ENCODE data around the gene SULT6B1. TPM values are rescaled to one million over a fixed set of nuclear protein-coding genes. Genes with fewer than 3 reads are reported as not detected.
"Not testable (repeated sequence)": the region's sequence is repeated elsewhere in the genome, so short reads cannot be mapped to it uniquely, and the experiment has no call there.

The SULT6B1 gene
- total RNA-seq, 2 experiments from 2014 or later = not detected

DNA sequence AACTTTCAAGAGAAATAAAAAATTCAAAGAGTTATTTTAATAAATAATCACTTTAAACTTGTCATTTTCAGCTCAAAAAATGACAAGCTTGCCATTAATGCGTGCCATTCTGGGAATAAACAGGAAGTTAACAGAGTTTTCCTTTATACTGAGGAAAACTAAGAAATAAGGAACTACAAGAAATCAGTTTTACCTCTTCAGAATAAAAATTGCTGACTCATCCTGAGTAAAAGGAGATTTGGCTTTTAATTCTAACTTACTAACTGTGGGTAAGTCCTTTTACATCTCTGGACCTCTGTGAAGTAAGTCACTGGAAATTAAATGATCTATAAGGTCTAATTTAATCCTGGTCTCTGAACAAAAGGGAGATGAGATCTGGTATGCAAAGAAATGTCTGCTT is 26.8 kb upstream of the SULT6B1 start:
- no peak for ATAC-seq
- ChIA-PET POLR2A (no interaction called here), CTCF (interaction anchor here (0.6 kb wide), 1 partner anchor 33 kb away, joined by 3 read pairs; no protein-coding TSS in a partner anchor)
- Mint-ChIP-seq H3K4me3 (no peak overlapping the region), H3K4me1 (peaks cover 4% of the 10 kb centered on the region), H3K36me3 (ENCODE audit: low read depth) (peaks cover 67% of the 10 kb centered on the region), H3K27ac (peak overlapping the region; percentile 42), H3K9me3 (ENCODE audit: low read depth) (no peaks in the 10 kb centered on the region), H3K27me3 (no peaks in the 10 kb centered on the region)
- no peak for DNase-seq
- intact Hi-C loops (cut with DNase I, micrococcal nuclease) = no loop called here

DNA sequence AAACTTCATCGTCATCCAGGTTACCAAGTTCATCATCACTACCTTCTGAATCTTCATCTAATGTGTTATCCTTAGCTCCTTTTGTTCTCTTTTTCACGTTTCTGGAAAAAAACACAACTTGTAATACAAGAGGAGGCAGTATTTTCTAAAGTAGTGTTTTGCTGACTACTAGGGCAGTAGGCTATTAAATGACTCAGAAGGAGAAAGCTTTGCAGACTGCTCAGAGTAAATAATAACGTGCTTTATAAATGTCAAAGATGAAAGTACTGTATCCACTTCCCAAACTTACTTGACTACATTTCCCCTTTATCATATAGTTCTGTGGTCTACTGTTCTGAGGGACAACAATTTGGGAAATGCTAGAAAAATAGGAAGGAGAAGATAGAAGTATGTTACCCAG is 23.5 kb upstream of the SULT6B1 start:
- H3K27ac Mint-ChIP-seq = peak overlapping the region; percentile 10
- CTCF ChIA-PET = interaction anchor here (0.6 to 1.4 kb wide), 5 partner anchors 9 to 770 kb away, joined by 3 to 5 read pairs (median 3); no protein-coding TSS in a partner anchor
- DNase-seq (no peak), ATAC-seq (no peak)
- no peaks in the 10 kb centered on the region for H3K27me3 Mint-ChIP-seq
- intact Hi-C loops (cut with DNase I, micrococcal nuclease) = no loop called here
- H3K4me3 Mint-ChIP-seq = no peak overlapping the region
- peaks cover 81% of the 10 kb centered on the region for H3K36me3 Mint-ChIP-seq (ENCODE audit: low read depth)
- POLR2A ChIA-PET = no interaction called here
- peaks cover 12% of the 10 kb centered on the region for H3K4me1 Mint-ChIP-seq
- peaks cover 29% of the 10 kb centered on the region for H3K9me3 Mint-ChIP-seq (ENCODE audit: low read depth)

- ChIA-PET POLR2A (no interaction called here), CTCF (interaction anchor here (0.6 to 1.4 kb wide), 4 partner anchors 8 to 409 kb away, joined by 3 to 5 read pairs (median 3); no protein-coding TSS in a partner anchor)
- H3K36me3 Mint-ChIP-seq (ENCODE audit: low read depth) = peaks cover 83% of the 10 kb centered on the region
- no peak for DNase-seq
- H3K4me1 Mint-ChIP-seq = peaks cover 15% of the 10 kb centered on the region
- no peak for ATAC-seq
- H3K4me3 Mint-ChIP-seq = no peak overlapping the region
- no peak overlapping the region for H3K27ac Mint-ChIP-seq
- intact Hi-C loops (cut with DNase I, micrococcal nuclease) = no loop called here
- no peaks in the 10 kb centered on the region for H3K27me3 Mint-ChIP-seq
- peaks cover 33% of the 10 kb centered on the region for H3K9me3 Mint-ChIP-seq (ENCODE audit: low read depth)
Observed at GRCh38 chr2:37211212-37211611, 22.7 kb upstream of the SULT6B1 start.

DNA sequence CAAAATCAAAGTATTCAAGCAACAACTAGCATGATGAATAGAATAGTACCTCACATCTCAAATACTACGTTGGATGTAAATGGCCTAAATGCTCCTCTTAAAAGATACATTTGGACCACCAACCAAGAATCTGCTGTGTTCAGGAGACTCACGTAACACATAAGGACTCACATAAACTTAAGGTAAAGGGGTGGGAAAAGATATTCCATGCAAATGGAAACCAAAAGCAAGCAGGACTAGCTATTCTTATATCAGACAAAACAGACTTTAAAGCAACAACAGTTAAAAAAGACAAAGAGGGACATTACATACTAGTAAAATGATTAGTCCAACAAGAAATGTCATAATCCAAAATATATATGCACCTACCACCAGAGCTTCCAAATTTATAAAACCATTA is 18.3 kb upstream of the SULT6B1 start:
- intact Hi-C loops (cut with DNase I, micrococcal nuclease); CTCF ChIA-PET; POLR2A ChIA-PET; H3K4me3 Mint-ChIP-seq; H3K27me3 Mint-ChIP-seq; H3K27ac Mint-ChIP-seq; ATAC-seq; DNase-seq: not testable (repeated sequence)
- peaks cover 93% of the 10 kb centered on the region for H3K36me3 Mint-ChIP-seq (ENCODE audit: low read depth)
- H3K4me1 Mint-ChIP-seq = peaks cover 18% of the 10 kb centered on the region
- peaks cover 43% of the 10 kb centered on the region for H3K9me3 Mint-ChIP-seq (ENCODE audit: low read depth)

DNA sequence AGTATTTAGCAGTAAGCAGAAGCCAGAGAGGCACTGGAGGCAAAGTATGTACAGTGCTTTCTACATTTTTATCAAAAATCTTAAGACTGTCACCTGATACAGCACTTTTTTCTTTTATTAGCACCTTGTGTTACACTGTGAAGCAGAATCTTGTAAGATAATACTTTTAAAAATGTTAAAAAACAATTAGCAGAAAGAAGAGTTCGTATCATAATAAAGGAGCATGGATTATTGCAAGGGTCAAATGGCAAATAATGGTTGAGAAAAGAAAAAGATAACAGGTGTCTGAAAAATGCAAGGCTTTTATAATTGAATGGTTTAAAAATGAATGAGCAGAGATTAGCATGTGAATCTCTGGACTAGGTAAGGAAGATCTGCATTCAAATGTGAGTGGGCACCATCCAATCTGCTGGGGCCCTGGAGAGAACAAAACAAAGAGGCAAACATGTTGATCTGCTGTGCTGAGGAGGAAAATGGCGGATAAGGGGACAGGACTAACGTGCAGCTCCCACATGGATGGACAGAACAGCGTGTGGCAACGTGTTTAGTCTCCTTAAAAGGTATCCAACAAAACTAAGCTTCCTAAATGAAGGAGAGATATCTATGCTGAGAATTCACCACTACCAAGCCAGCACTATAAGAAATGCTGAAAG is 17.3 kb upstream of the SULT6B1 start:
- Mint-ChIP-seq H3K4me1 (peaks cover 25% of the 10 kb centered on the region), H3K4me3 (no peak overlapping the region), H3K9me3 (ENCODE audit: low read depth) (peaks cover 43% of the 10 kb centered on the region), H3K27me3 (no peaks in the 10 kb centered on the region), H3K27ac (no peak overlapping the region), H3K36me3 (ENCODE audit: low read depth) (peaks cover 89% of the 10 kb centered on the region)
- intact Hi-C loops (cut with DNase I, micrococcal nuclease) = no loop called here
- ATAC-seq (no peak), DNase-seq (no peak)
- ChIA-PET CTCF (no interaction called here), POLR2A (no interaction called here)

GRCh38 chr2:37205071-37205661 is 16.7 kb upstream of the SULT6B1 start:
- intact Hi-C loops (cut with DNase I, micrococcal nuclease); POLR2A ChIA-PET; H3K27me3 Mint-ChIP-seq; H3K4me3 Mint-ChIP-seq; DNase-seq; CTCF ChIA-PET; H3K27ac Mint-ChIP-seq; ATAC-seq: not testable (repeated sequence)
- peaks cover 87% of the 10 kb centered on the region for H3K36me3 Mint-ChIP-seq (ENCODE audit: low read depth)
- peaks cover 32% of the 10 kb centered on the region for H3K4me1 Mint-ChIP-seq
- peaks cover 43% of the 10 kb centered on the region for H3K9me3 Mint-ChIP-seq (ENCODE audit: low read depth)

- ChIA-PET CTCF (interaction anchor here (0.7 to 0.9 kb wide), 2 partner anchors 18 to 28 kb away, joined by 3 read pairs; partner anchors contain the start of genes CEBPZ and NDUFAF7), POLR2A (no interaction called here)
- Mint-ChIP-seq H3K27ac (no peak overlapping the region), H3K4me1 (peaks cover 41% of the 10 kb centered on the region), H3K36me3 (ENCODE audit: low read depth) (peaks cover 83% of the 10 kb centered on the region), H3K27me3 (no peaks in the 10 kb centered on the region), H3K9me3 (ENCODE audit: low read depth) (peaks cover 31% of the 10 kb centered on the region), H3K4me3 (no peak overlapping the region)
- intact Hi-C loops (cut with DNase I, micrococcal nuclease) = no loop called here
- DNase-seq (no peak), ATAC-seq (no peak)
Observed at GRCh38 chr2:37203708-37204107, 15.2 kb upstream of the SULT6B1 start.

GRCh38 chr2:37201766-37202165 is 13.3 kb upstream of the SULT6B1 start:
- no peaks in the 10 kb centered on the region for H3K27me3 Mint-ChIP-seq
- intact Hi-C loops (cut with DNase I, micrococcal nuclease) = no loop called here
- ChIA-PET POLR2A (no interaction called here), CTCF (interaction anchor here (1.0 to 1.7 kb wide), 2 partner anchors 10 to 676 kb away, joined by 3 to 5 read pairs; no protein-coding TSS in a partner anchor)
- peaks cover 13% of the 10 kb centered on the region for H3K9me3 Mint-ChIP-seq (ENCODE audit: low read depth)
- peak; percentile 40 for DNase-seq
- H3K4me1 Mint-ChIP-seq = peaks cover 41% of the 10 kb centered on the region
- H3K4me3 Mint-ChIP-seq = no peak overlapping the region
- ATAC-seq = peak; percentile 63
- H3K27ac Mint-ChIP-seq = peak overlapping the region; percentile 75
- H3K36me3 Mint-ChIP-seq (ENCODE audit: low read depth) = peaks cover 64% of the 10 kb centered on the region

DNA sequence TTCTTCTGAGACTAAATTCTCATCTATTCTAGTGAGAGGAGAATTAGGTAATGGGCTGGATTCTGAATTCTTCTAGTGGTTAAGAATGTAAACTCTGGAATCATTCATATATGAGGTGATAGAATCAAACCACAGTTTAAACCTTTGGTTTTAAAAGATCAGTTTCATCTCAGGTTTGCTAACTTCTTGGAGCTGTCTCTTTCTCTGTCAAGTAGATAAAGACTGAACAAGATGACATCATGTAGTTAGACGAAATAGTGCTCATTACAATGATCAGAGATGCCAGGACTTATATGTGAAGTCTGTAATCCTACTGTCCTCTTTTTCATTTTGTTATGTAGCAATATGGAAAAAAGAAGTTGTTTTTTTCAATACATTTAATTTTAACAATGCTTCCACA is 12.7 kb upstream of the SULT6B1 start:
- DNase-seq (no peak), ATAC-seq (peak; percentile 7)
- peaks cover 10% of the 10 kb centered on the region for H3K9me3 Mint-ChIP-seq (ENCODE audit: low read depth)
- peaks cover 41% of the 10 kb centered on the region for H3K4me1 Mint-ChIP-seq
- ChIA-PET POLR2A (no interaction called here), CTCF (interaction anchor here (0.6 to 1.7 kb wide), 3 partner anchors 10 to 676 kb away, joined by 3 to 5 read pairs (median 3); no protein-coding TSS in a partner anchor)
- peak overlapping the region; percentile 60 for H3K27ac Mint-ChIP-seq
- no peaks in the 10 kb centered on the region for H3K27me3 Mint-ChIP-seq
- intact Hi-C loops (cut with DNase I, micrococcal nuclease) = no loop called here
- H3K36me3 Mint-ChIP-seq (ENCODE audit: low read depth) = peaks cover 61% of the 10 kb centered on the region
- H3K4me3 Mint-ChIP-seq = no peak overlapping the region

DNA sequence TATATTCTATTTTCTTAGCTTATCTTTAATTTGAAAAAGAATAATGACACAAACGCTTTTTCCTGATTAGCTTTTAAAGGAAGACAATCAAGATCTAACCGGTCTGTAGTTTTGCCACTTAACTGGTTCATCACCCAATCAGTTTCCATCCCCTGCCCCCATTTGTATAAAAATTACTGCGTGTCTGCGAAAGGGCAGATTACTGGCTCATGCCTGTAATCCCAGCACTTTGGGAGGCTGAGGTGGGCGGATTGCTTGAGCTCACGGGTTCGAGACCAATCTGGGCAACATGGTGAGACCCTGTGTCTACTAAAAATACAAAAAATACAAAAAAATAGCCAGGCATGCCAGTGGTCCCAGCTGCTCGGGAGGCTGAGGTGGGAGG is 10.2 kb upstream of the SULT6B1 start:
- CTCF ChIA-PET = no interaction called here
- H3K36me3 Mint-ChIP-seq (ENCODE audit: low read depth) = peaks cover 38% of the 10 kb centered on the region
- H3K27me3 Mint-ChIP-seq = no peaks in the 10 kb centered on the region

DNA sequence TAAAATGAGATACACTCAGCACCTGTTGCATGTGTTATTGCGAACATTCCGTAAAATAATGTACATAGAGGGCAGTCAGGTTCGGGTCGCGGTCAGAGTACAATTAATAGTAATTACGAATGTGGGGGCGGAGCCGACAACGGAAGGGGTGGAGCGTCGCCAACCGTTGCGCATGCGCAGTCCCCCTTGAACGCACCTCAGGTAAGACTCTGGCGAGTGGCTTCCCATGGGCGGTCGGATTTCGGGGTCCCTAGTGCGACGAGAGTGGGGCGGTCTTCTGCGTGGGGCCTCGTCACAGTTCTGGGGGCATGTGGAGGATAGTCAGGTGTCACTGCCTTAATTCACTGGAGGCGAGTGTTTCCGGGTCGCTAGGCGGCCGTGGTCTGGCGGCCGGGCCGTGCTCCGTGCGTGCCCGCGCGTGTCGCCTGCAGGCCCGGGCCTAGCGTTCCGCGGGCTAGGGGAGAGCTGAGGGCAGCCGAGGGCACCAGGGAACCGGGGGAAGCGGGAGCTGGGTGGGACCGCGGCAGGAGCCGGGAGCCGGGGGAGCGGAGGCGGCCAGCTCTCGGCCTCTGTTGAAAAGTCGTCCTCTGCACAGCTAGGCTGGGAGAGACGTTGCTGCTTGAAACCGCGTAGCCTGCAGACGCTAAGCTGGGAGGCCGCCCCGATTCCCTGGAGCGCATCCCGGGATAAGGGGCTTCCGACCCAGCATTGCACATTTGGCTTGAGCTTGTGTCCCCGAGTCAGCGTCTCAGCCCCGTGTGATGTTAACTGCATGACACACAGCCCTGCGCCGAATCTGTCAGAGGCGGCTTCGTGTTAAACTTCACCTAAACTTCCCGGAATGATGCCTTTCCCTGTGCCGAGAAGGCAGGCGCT is 8.1 kb upstream of the SULT6B1 start, which contains the start of gene CEBPZOS:
Gene CEBPZOS (plus strand): TSS at position 177 of the 876 bp plus-strand sequence. CDS start 3,209 bp downstream, outside the sequence.
- ChIA-PET CTCF (interaction anchor here (0.6 to 1.9 kb wide), 5 partner anchors 18 to 104 kb away, joined by 3 to 5 read pairs (median 4); no protein-coding TSS in a partner anchor), POLR2A (interaction anchor here (0.8 kb wide), 1 partner anchor 181 kb away, joined by 3 read pairs; no protein-coding TSS in a partner anchor)
- Mint-ChIP-seq H3K4me3 (peak within 1 kb of the TSS; percentile 86), H3K4me1 (peaks cover 33% of the 10 kb centered on the region), H3K27me3 (no peaks in the 10 kb centered on the region), H3K36me3 (ENCODE audit: low read depth) (peaks cover 23% of the 10 kb centered on the region), H3K27ac (peak within 1 kb of the TSS; percentile 95), H3K9me3 (ENCODE audit: low read depth) (no peaks in the 10 kb centered on the region)
- DNase-seq (peak; percentile 93), ATAC-seq (peak; percentile 84)
- intact Hi-C loops (cut with DNase I, micrococcal nuclease) = loop anchor here (1.0 kb wide), 5 partner anchors 28 to 230 kb away; partner anchors contain the start of genes CEBPZ (in 2 of the 2), NDUFAF7 (in 2 of the 2), PRKD3 (in 1 of the 2) and STRN (in 1 of the 2)

More for the DNA sequence above, 10.2 kb upstream of the SULT6B1 start:
- no peak overlapping the region for H3K27ac Mint-ChIP-seq
- DNase-seq = no peak
- no peak for ATAC-seq
- no peak overlapping the region for H3K4me3 Mint-ChIP-seq
- peaks cover 41% of the 10 kb centered on the region for H3K4me1 Mint-ChIP-seq
- POLR2A ChIA-PET = interaction anchor here (0.8 kb wide), 1 partner anchor 168 kb away, joined by 3 read pairs; no protein-coding TSS in a partner anchor
- H3K9me3 Mint-ChIP-seq (ENCODE audit: low read depth) = peaks cover 3% of the 10 kb centered on the region
- intact Hi-C loops (cut with DNase I, micrococcal nuclease) = no loop called here

All from activated CD4-positive, alpha-beta T cell treated with anti-CD3 and anti-CD28 coated beads for 36 hours (primary cell).